Measurements from ENCODE around the gene CTPS1.
A peak's percentile ranks its signal among the peaks of the same experiment; 100 is the strongest.

Gene CTPS1

GRCh38 chr1:41010345-41010744 is 30.8 kb downstream of the CTPS1 start:
- no peak for DNase-seq (ENCODE audit: low read depth in 1 of 2, low spot score in 1 of 2)
- H3K27me3 ChIP-seq (ENCODE audit: insufficient read depth, poor library complexity, severe bottlenecking): no peaks in the 10 kb centered on the region
- H3K27ac ChIP-seq (replicated peaks): no peak overlapping the region
- TF ChIP-seq REST (IDR thresholded peaks at IDR 0.05; ENCODE audit: insufficient replicate concordance, low read depth) (no peak), GABPA (IDR thresholded peaks at IDR 0.05; ENCODE audit: low read depth) (no peak), POLR2AphosphoS5 (IDR thresholded peaks at IDR 0.05; ENCODE audit: low read depth) (no peak)
- TF ChIP-seq, protein P1, sequence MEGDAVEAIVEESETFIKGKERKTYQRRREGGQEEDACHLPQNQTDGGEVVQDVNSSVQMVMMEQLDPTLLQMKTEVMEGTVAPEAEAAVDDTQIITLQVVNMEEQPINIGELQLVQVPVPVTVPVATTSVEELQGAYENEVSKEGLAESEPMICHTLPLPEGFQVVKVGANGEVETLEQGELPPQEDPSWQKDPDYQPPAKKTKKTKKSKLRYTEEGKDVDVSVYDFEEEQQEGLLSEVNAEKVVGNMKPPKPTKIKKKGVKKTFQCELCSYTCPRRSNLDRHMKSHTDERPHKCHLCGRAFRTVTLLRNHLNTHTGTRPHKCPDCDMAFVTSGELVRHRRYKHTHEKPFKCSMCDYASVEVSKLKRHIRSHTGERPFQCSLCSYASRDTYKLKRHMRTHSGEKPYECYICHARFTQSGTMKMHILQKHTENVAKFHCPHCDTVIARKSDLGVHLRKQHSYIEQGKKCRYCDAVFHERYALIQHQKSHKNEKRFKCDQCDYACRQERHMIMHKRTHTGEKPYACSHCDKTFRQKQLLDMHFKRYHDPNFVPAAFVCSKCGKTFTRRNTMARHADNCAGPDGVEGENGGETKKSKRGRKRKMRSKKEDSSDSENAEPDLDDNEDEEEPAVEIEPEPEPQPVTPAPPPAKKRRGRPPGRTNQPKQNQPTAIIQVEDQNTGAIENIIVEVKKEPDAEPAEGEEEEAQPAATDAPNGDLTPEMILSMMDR (IDR thresholded peaks at IDR 0.05; ENCODE audit: insufficient read depth, low read length): no peak
- H3K4me3 ChIP-seq (replicated peaks; ENCODE audit: insufficient read depth, low read length): no peak overlapping the region

GRCh38 chr1:41013024-41013423 is 33.5 kb downstream of the CTPS1 start:
- no peak for TF ChIP-seq GABPA (IDR thresholded peaks at IDR 0.05; ENCODE audit: low read depth)
- TF ChIP-seq SPI1 (IDR thresholded peaks at IDR 0.05; ENCODE audit: borderline replicate concordance, low read depth): no peak
- TF ChIP-seq, protein P1 (IDR thresholded peaks at IDR 0.05; ENCODE audit: insufficient read depth, low read length): no peak
- TF ChIP-seq REST (IDR thresholded peaks at IDR 0.05; ENCODE audit: insufficient replicate concordance, low read depth): no peak
- TF ChIP-seq POLR2AphosphoS5 (IDR thresholded peaks at IDR 0.05; ENCODE audit: low read depth): no peak
- no peak overlapping the region for H3K27ac ChIP-seq (replicated peaks)
- H3K27me3 ChIP-seq (ENCODE audit: insufficient read depth, poor library complexity, severe bottlenecking): no peaks in the 10 kb centered on the region
- H3K4me3 ChIP-seq (replicated peaks; ENCODE audit: insufficient read depth, low read length): no peak overlapping the region
- DNase-seq (ENCODE audit: low read depth in 1 of 2, low spot score in 1 of 2): no peak

DNA sequence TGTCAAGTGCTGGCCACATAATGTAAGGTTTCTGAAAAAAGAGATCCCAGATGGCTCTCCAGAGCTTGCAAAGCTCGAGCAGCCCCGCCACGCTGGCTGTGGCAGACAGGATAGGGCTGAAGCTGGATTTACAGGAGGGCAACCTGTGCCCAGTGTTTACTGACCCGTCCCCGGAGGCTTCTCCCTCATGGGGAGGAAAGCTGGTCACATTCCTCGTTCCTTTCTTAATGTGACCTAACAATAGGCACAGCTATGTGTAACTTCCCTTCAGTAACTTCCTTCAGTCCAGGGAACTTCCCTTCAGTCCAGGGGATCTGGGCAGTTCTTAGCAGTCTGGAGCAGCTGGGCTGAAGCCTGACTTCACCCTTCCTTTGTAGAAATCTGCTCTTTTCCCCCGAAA is 34.3 kb downstream of the CTPS1 start:
- no peak for DNase-seq (ENCODE audit: low read depth in 1 of 2, low spot score in 1 of 2)
- Histone ChIP-seq H3K27ac (replicated peaks) (peak overlapping the region; percentile 33), H3K27me3 (ENCODE audit: insufficient read depth, poor library complexity, severe bottlenecking) (no peaks in the 10 kb centered on the region), H3K4me3 (replicated peaks; ENCODE audit: insufficient read depth, low read length) (no peak overlapping the region)
- TF ChIP-seq SPI1 (IDR thresholded peaks at IDR 0.05; ENCODE audit: borderline replicate concordance, low read depth): no peak
- TF ChIP-seq, protein P1 (IDR thresholded peaks at IDR 0.05; ENCODE audit: insufficient read depth, low read length): no peak
- TF ChIP-seq POLR2AphosphoS5 (IDR thresholded peaks at IDR 0.05; ENCODE audit: low read depth): no peak
- TF ChIP-seq REST (IDR thresholded peaks at IDR 0.05; ENCODE audit: insufficient replicate concordance, low read depth): no peak
- no peak for TF ChIP-seq GABPA (IDR thresholded peaks at IDR 0.05; ENCODE audit: low read depth)

Data from HL-60 (cell line).